Prostate gland (tissue), 2 donors: ENCODE measurements around the gene YIPF7. TPM values are rescaled to one million over a fixed set of nuclear protein-coding genes. Genes with fewer than 3 reads are reported as not detected.

Experiments
- DNase-seq: peaks from one replicate; pipeline ENCODE4 v3.0.0-alpha.2; 2019; ENCODE audit warnings: low spot score
- H3K27ac ChIP-seq, 2 donors: fragments of 200-600 bp; sonication (generic); 2 replicates each; pipeline ENCODE4 v1.5.1; 2017 to 2019
- H3K27me3 ChIP-seq: fragments of 200-600 bp; sonication (generic); replicated peaks from 2 replicates; pipeline ENCODE4 v1.5.1; 2019; ENCODE audit not compliant: insufficient read depth
- H3K36me3 ChIP-seq, 2 donors: fragments of 200-600 bp; sonication (generic); 1 replicate in 1 of 2; 2 replicates in 1 of 2; pipeline versions ENCODE4 v1.5.1 to v1.8.1; 2017 to 2019
- H3K4me1 ChIP-seq: fragments of 200-600 bp; sonication (generic); replicated peaks from 2 replicates; pipeline ENCODE4 v1.5.1; 2019
- H3K4me3 ChIP-seq, 2 donors: fragments of 200-600 bp; sonication (generic); 2 replicates each; pipeline ENCODE4 v1.5.1; 2017 to 2019
- H3K9me3 ChIP-seq: fragments of 200-600 bp; sonication (generic); 2 replicates; pipeline ENCODE4 v1.5.1; 2017
- CTCF ChIP-seq, 4 experiments: fragments of 200-600 bp in 2 of 4; fragments of 450-650 bp in 2 of 4; sonication (generic) in 2 of 4; IDR thresholded peaks; 1 replicate in 3 of 4; 2 replicates in 1 of 4; pipeline ENCODE4 v1.5.1; 2016 to 2019; ENCODE audit warnings: antibody characterized with exemption in 4 of 4, mild to moderate bottlenecking in 2 of 4, moderate library complexity in 2 of 4
- POLR2A ChIP-seq: fragments of 450-650 bp; IDR thresholded peaks from one replicate; pipeline ENCODE4 v1.6.1; 2016; ENCODE audit warnings: antibody characterized with exemption, mild to moderate bottlenecking
- POLR2AphosphoS5 ChIP-seq: sonication (generic); formaldehyde crosslinking; IDR thresholded peaks from one replicate; pipeline ENCODE4 v1.6.1; 2017; ENCODE audit warnings: antibody characterized with exemption
- WGBS: methylation state at CpG from one replicate; pipeline ENCODE4 v1.1.5; 2018; 5-methylcytosine and 5-hydroxymethylcytosine counted together
- intact Hi-C: fragments of 100-400 bp; cut with DNase I; formaldehyde crosslinking; loops from one replicate; pipeline ENCODE4 v1.14.2; 2022
- total RNA-seq, 2 donors: library from RNA; depleted of rRNA; stranded (reverse); fragments of >200 nt; gene quantifications; one replicate each; pipeline ENCODE4 v1.1.0, GENCODE V29; 2016

YIPF7 gene
- total RNA-seq, 2 donors from 2014 or later: not detected

- H3K27me3 ChIP-seq: no peaks in the 10 kb centered on the region
- no peaks in the 10 kb centered on the region for H3K36me3 ChIP-seq
- no peak overlapping the region for H3K27ac ChIP-seq
- no peak overlapping the region for H3K4me3 ChIP-seq
- TF ChIP-seq POLR2AphosphoS5: no peak
- no peak for TF ChIP-seq CTCF (IDR thresholded peaks at IDR 0.05)
- no peak for TF ChIP-seq POLR2A
- 71% methylated on average over 4 of the region's 4 CpGs for WGBS
- H3K4me1 ChIP-seq: no peaks in the 10 kb centered on the region
- no peak for DNase-seq
- intact Hi-C loops: no loop called here
- H3K9me3 ChIP-seq: no peaks in the 10 kb centered on the region
Measured at GRCh38 chr4:44670506-44671199, 19.2 kb upstream of the YIPF7 start.

GRCh38 chr4:44668526-44668925 is 17.1 kb upstream of the YIPF7 start:
- no peaks in the 10 kb centered on the region for H3K4me1 ChIP-seq
- intact Hi-C loops: no loop called here
- no peak for DNase-seq
- H3K27me3 ChIP-seq: no peaks in the 10 kb centered on the region
- H3K36me3 ChIP-seq: no peaks in the 10 kb centered on the region
- no peak overlapping the region for H3K4me3 ChIP-seq
- TF ChIP-seq POLR2A (no peak), POLR2AphosphoS5 (no peak), CTCF (IDR thresholded peaks at IDR 0.05) (no peak)
- 76% methylated on average over 2 of the region's 2 CpGs for WGBS
- H3K27ac ChIP-seq: no peak overlapping the region
- no peaks in the 10 kb centered on the region for H3K9me3 ChIP-seq

GRCh38 chr4:44663539-44664263 is 12.3 kb upstream of the YIPF7 start:
- intact Hi-C loops: no loop called here
- Histone ChIP-seq H3K4me1 (no peaks in the 10 kb centered on the region), H3K36me3 (no peaks in the 10 kb centered on the region), H3K27me3 (no peaks in the 10 kb centered on the region), H3K4me3 (no peak overlapping the region), H3K27ac (no peak overlapping the region), H3K9me3 (no peaks in the 10 kb centered on the region)
- TF ChIP-seq POLR2AphosphoS5 (no peak), POLR2A (no peak), CTCF (IDR thresholded peaks at IDR 0.05) (no peak)
- DNase-seq: no peak
- WGBS: 88% methylated on average over 20 of the region's 20 CpGs

GRCh38 chr4:44662623-44663005 is 11.2 kb upstream of the YIPF7 start:
- intact Hi-C loops: no loop called here
- H3K9me3 ChIP-seq: no peaks in the 10 kb centered on the region
- TF ChIP-seq POLR2AphosphoS5 (no peak), POLR2A (no peak)
- H3K4me1 ChIP-seq: no peaks in the 10 kb centered on the region
- H3K27me3 ChIP-seq: no peaks in the 10 kb centered on the region
- DNase-seq: no peak
- no peak overlapping the region for H3K4me3 ChIP-seq
- no peaks in the 10 kb centered on the region for H3K36me3 ChIP-seq
- WGBS: 66% methylated on average over 2 of the region's 2 CpGs
- no peak overlapping the region for H3K27ac ChIP-seq

- 88% methylated on average over 1 of the region's 1 CpG for WGBS
Measured at GRCh38 chr4:44661940-44662622, 10.7 kb upstream of the YIPF7 start.

More at GRCh38 chr4:44661940-44662622, 10.7 kb upstream of the YIPF7 start:
- Histone ChIP-seq H3K27ac (no peak overlapping the region), H3K27me3 (no peaks in the 10 kb centered on the region), H3K36me3 (no peaks in the 10 kb centered on the region), H3K9me3 (no peaks in the 10 kb centered on the region), H3K4me3 (no peak overlapping the region), H3K4me1 (no peaks in the 10 kb centered on the region)
- no peak for TF ChIP-seq POLR2A
- no peak for TF ChIP-seq CTCF (IDR thresholded peaks at IDR 0.05)
- no peak for TF ChIP-seq POLR2AphosphoS5
- intact Hi-C loops: no loop called here
- DNase-seq: no peak
